ENCODE data around the gene MTR.

Gene MTR

GRCh38 chr1:236779312-236779711, 15.8 kb upstream of the MTR start:
- DNase-seq (ENCODE audit: low spot score): no peak

GRCh38 chr1:236785477-236785876, 9.6 kb upstream of the MTR start:
- no peak for DNase-seq (ENCODE audit: low spot score)

- DNase-seq (ENCODE audit: low spot score): no peak
Measured at GRCh38 chr1:236786453-236786852, 8.6 kb upstream of the MTR start.

- no peak for DNase-seq (ENCODE audit: low spot score)
Measured at GRCh38 chr1:236794585-236795034, 482 bp upstream of the MTR start.

- DNase-seq (ENCODE audit: low spot score): peak; percentile 23
Measured at GRCh38 chr1:236795757-236796667, 920 bp downstream of the MTR start.

GRCh38 chr1:236799001-236799400, 3.9 kb downstream of the MTR start:
- DNase-seq (ENCODE audit: low spot score): no peak

GRCh38 chr1:236800002-236800620, 5.0 kb downstream of the MTR start:
- DNase-seq (ENCODE audit: low spot score): peak; percentile 5

- no peak for DNase-seq (ENCODE audit: low spot score)
Measured at GRCh38 chr1:236800623-236801022, 5.5 kb downstream of the MTR start.

GRCh38 chr1:236802264-236802663, 7.2 kb downstream of the MTR start:
- DNase-seq (ENCODE audit: low spot score): no peak

- DNase-seq (ENCODE audit: low spot score): no peak
Measured at GRCh38 chr1:236806634-236807033, 11.5 kb downstream of the MTR start.

- no peak for DNase-seq (ENCODE audit: low spot score)
Measured at GRCh38 chr1:236808005-236808404, 12.9 kb downstream of the MTR start.

GRCh38 chr1:236808564-236809130, 13.6 kb downstream of the MTR start:
- no peak for DNase-seq (ENCODE audit: low spot score)

- DNase-seq (ENCODE audit: low spot score): no peak
Measured at GRCh38 chr1:236809148-236809547, 14.1 kb downstream of the MTR start.

GRCh38 chr1:236810018-236810417, 14.9 kb downstream of the MTR start:
- no peak for DNase-seq (ENCODE audit: low spot score)

GRCh38 chr1:236812334-236813030, 17.4 kb downstream of the MTR start:
- no peak for DNase-seq (ENCODE audit: low spot score)

GRCh38 chr1:236815941-236816340, 20.8 kb downstream of the MTR start:
- DNase-seq (ENCODE audit: low spot score): no peak

- no peak for DNase-seq (ENCODE audit: low spot score)
Measured at GRCh38 chr1:236819856-236820255, 24.8 kb downstream of the MTR start.

GRCh38 chr1:236821091-236821627, 26.1 kb downstream of the MTR start:
- DNase-seq (ENCODE audit: low spot score): no peak

- DNase-seq (ENCODE audit: low spot score): no peak
Measured at GRCh38 chr1:236823559-236823958, 28.5 kb downstream of the MTR start.

- DNase-seq (ENCODE audit: low spot score): no peak
Measured at GRCh38 chr1:236829085-236829484, 34.0 kb downstream of the MTR start.

- DNase-seq (ENCODE audit: low spot score): no peak
Measured at GRCh38 chr1:236830116-236830515, 35.0 kb downstream of the MTR start.

- DNase-seq (ENCODE audit: low spot score): no peak
Measured at GRCh38 chr1:236830560-236830959, 35.5 kb downstream of the MTR start.
